GM11168 (cell line): Measurements from ENCODE around the gene ARRDC1.
"Not testable (repeated sequence)": the region's sequence is repeated elsewhere in the genome, so short reads cannot be mapped to it uniquely, and the experiment has no call there.

Experiments used
- in situ Hi-C: fragments of 300-500 bp; cut with MboI; formaldehyde crosslinking; loops from one replicate; pipeline ENCODE4 v1.12.0; 2022; ENCODE audit warnings: low sequenced_read_pairs; ENCODE audit not compliant: unreplicated experiment

Gene ARRDC1

DNA sequence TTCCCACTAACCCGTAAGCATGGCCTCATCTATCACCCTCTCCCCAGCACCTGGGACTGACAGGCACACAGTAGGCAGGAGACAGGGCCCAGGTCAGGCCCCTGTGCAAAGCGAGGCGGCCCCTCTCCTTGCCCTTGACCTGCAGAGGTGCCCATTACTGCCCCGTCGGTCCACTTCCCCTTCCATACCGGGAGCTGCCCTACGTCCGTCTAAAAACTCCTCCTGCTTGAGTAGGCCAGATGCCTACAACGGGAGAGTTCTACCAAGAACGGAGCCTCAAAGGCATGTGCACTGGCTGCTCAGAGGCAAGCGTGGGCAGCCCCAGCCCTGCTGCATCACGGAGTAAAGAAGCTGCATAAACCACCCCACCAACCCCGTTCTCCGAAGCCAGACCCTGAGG lies 22.1 kb upstream of the ARRDC1 start:
- in situ Hi-C loops, result no loop called here

DNA sequence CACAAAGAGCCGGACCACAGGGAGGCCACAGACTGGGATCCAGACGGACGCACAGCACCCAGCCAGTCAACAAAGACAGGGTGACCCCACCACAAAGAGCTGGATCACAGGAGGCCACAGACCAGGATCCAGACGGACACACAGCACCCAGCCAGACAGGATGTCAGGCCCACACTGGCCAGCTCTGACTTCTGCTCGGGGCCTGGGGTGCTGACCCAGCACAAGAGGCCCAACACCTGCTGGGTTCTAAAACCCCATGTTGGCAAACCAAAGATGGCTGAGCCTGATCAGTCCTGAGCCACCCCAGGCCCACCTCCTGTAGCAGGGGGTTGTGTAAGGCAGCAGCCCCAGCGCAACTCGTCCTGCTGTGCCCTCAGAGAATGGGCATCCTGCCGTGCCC lies 21.5 kb upstream of the ARRDC1 start:
- in situ Hi-C loops, result no loop called here

DNA sequence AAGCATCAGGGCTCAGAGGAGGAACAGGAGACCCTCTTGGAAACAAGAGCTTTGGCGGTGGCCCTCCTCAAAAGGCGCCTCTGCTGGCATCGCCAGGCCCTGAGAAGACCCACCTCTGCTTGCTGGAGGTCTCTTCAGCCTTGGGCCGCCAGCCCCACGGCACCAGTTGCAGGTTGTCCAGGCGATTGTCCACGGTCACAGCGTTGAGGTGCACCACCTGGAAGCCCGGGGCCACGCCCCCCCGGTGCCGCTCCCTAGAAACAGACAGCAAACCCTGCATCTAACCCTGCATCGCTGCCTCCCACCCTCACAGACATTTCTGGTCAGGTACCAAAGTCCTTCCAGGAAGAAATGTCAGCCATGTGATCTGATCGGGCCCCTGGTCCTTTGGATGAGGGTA lies 18.6 kb upstream of the ARRDC1 start:
- in situ Hi-C loops, result no loop called here

DNA sequence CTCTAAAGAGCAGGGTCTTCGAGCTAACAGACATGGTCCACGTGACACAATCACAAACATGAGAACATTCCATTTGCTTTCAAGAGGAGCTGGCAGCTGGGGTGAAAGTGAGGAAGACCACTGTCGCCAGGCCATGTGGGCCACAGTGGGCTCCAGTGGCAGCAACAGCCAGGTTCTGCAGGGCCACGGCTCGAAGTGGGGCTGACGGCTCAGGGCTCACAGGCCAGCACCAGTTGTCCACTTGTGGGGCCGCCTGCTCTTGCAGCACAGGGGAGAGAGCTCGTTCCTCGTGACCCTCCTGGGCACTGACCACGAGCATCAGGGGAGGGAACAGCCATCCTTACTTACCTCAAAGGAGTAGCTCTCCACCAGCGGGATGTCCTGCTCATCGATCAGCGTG lies 17.2 kb upstream of the ARRDC1 start:
- in situ Hi-C loops, result no loop called here

DNA sequence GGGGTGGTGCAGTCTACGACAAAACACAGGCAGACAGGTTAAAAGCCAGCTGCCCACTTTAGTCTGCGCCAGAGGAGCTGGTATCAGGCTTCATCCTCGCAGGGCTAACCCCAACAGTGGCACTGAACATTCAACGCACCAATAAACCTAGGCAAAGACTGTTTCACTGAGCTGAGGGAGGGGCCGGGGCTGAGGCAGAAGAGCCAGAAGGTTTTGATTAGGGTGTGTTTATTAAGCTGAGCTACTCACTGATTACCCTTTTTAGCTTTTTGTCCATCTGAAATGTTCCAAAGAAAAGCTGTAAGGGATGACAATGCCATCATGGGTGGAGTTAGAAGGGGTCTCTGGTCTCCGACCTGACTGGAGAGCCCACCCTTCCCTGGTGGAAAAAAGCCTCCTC lies 16.6 kb upstream of the ARRDC1 start:
- in situ Hi-C loops, result no loop called here

DNA sequence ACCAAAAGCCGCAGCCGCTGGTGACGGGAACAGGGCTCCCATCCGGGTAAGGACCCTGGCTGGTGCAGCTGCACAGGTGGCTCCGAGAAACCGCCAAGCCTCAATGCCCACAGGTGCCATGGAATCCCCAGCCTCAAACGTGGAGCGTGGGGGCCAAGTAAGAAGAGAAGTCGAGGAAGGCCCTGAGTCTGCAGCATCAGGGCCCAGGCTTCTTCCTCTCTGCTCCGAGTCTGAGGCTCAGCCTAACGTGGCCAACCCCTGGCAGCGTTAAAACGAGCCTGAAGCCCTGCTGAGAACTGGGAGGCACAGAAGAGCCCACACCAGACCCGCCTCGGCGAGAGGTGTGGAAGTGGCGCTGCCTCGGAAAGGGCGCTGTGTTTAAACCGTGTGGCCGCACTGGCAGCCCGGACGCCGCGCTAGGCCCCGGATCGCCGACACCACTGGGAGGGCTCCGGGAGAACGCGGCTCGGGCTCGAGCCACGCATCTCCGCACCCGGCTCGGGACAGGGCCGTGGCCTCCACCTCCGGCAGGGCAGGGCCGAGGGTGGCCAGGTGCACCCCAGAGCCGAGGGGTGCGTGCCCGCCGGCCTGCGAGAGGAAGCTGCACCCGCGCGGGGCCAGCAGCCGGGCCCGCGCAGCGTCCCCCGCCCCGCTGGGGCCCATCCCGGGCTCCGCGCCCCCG lies 15.9 kb upstream of the ARRDC1 start:
- in situ Hi-C loops, result no loop called here

DNA sequence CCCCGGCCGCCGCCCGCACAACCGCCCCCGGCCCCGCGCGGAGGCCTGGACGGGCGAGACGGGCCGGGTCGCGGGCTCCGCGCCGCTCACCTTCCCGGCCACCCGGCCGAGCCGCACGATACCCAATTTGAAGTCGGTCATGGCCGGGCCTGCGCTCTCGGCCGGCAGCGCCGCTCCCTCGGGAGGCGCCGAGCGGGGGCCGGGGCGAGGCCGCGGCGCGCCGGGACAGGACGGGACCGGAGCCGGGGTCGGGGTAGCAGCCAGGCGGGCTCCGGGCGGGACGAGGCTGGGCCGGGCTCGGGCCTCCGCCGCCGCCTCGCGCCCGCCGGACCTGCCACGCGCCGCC lies 15.4 kb upstream of the ARRDC1 start:
- in situ Hi-C loops, result no loop called here

DNA sequence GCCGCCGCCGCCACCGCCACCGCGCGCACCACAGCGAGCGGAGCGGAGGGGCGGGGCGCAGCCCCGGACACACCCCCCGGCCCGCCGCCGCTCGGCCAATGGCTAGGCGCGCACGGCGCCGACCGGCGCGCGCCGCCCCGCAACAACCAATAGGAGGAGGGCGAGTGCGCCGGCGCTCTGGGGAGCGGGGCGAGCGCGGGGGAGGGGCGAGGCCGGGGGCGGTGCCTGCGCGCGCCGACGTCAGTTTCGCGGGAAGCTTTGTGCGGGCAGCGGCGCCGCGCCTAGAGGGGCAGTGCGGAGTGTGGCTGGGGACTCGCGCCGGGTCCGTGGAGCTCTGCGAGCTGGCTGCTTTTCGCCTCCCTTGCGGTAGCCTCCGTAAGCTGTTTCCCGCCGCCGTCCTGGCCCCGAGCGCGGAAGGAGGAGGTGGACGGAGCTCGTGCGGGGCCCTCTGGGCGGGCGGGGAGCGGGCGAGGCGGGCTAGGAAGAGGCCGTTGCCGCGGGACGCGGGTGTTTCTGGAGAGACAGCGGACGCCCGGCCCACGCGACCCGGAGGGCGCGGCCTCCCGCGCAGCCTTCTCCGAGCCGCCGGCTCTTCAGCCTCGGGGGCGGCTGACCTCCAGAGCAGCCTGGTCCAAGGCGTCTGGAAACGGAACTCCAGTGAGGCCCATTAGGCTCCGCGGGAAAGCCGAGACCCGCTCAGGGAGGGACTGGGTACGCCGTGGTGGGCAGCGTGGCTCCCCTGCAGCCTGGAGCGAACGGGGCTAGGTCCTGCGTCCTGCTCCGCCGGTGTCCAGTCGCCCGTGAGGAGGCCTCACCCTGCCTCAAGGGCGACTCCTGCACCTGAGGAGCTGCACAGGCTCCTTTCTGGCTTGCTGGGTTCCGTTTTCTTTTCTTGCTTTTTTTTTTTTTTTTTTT lies 14.8 kb upstream of the ARRDC1 start, which contains the start of gene ZMYND19:
Gene ZMYND19, minus strand, starts transcription at position 44 of the 915 bp plus-strand sequence. CDS start 249 bp downstream, outside the sequence.
- in situ Hi-C loops, result no loop called here

DNA sequence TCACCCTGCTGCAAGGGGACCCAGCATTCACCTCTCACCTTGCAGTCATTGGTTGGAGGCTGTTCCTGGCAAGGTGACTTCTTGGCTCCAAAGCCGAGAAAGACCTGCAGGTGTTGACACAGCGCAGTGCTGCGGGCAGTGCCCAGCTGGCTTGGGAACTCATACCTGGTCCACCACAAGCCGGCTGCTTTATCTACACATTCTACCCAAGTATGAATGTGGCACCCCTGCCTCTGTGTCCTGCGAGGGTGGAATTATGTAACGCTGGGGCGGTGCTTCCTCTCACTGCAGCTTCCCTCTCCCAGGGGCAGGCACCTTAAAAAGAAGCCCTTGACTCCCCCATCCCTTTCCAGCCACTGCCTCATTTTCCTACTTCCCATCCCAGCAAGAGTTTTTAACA lies 12.7 kb upstream of the ARRDC1 start:
- in situ Hi-C loops, result no loop called here

DNA sequence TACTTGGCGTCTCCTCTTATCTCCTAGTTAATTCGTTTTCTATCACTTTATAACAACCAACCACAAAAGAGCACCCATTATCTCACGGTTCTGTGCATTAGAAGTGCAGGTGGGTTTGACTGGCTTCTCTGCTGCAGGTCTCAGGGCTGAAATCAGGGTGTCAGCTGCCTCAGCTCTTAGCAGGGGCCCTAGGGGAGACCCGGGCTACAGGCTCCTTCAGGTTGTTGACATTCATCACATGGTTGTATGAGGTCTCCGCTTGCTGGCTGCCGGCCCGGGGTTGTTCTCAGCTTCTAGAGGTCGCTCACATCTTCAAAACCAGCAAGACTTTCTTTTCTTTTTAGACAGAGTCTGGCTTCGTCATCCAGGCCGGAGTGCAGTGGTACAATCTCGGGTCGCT lies 12.3 kb upstream of the ARRDC1 start:
- in situ Hi-C loops, result no loop called here

DNA sequence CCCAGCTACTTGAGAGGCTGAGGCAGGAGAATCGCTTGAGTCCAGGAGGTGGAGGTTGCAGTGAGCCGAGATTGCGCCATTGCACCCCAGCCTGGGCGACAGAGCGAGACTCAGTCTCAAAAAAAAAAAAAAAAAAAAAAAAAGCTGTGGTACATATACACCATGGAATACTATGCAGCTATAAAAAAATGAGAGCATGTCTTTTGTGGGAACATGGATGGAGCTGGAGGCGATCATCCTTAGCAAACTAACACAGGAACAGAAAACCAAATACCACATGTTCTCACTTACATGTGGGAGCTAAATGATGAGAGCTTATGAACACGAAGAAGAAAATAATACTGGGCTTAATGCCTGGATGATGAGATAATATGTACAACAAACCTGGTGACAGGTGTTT lies 8.9 kb upstream of the ARRDC1 start:
- in situ Hi-C loops, result not testable (repeated sequence)

DNA sequence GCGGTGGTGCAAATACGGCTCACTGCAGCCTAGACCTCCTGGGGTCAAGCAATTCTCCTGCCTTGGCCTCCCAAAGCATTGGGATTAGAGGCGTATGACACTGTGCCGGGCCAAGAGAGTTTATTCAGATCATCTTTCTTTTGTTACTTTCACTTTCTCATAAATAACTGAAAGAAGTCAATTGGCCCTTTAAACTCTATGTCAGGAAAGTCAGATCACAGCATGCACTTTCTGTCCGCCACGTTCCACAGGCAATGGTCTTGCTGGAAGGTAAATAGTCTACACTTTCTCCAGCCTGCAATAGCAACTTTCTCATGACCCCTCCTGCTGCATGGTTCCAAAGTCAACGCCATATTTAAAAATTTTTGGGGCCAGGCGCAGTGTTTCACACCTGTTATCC lies 6.5 kb upstream of the ARRDC1 start:
- in situ Hi-C loops, result no loop called here

DNA sequence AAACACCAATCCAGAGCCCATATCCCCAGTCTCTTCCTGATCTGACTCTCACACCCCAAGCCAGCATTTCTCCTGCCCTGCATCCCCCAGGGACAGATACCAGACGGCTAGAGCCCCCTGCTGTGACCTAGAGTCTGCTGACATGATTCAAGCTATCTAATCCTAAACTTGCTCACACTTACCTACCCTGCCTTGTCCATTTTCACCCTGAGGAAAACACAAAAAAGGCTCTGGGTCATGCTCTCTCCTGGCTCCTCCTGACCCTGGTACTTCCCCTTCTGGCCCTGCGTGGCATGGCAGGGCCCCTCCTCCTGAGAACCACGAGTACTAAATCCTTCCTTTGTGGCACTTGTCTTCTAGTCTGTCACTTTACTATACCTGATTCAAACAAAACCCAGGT lies 2.8 kb upstream of the ARRDC1 start:
- in situ Hi-C loops, result no loop called here

DNA sequence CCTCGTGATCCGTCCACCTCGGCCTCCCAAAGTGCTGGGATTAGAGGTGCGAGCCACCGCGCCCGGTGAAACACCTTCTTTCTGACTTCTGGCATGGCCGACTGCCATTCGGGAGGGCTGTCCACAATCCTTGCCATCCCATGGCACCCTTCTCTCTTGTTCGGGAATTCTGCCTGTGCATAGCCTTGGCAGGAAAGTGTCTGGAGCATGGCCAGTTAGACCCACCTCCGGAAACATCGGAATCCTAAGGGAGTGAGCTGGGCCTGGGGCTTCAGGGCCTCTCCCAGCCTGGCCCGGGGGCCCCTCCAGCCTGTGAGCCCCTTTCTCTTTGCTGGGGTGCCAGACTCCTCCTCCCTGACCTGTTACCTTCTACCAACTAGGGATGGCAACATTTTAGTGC lies 1.6 kb upstream of the ARRDC1 start:
- in situ Hi-C loops, result no loop called here

DNA sequence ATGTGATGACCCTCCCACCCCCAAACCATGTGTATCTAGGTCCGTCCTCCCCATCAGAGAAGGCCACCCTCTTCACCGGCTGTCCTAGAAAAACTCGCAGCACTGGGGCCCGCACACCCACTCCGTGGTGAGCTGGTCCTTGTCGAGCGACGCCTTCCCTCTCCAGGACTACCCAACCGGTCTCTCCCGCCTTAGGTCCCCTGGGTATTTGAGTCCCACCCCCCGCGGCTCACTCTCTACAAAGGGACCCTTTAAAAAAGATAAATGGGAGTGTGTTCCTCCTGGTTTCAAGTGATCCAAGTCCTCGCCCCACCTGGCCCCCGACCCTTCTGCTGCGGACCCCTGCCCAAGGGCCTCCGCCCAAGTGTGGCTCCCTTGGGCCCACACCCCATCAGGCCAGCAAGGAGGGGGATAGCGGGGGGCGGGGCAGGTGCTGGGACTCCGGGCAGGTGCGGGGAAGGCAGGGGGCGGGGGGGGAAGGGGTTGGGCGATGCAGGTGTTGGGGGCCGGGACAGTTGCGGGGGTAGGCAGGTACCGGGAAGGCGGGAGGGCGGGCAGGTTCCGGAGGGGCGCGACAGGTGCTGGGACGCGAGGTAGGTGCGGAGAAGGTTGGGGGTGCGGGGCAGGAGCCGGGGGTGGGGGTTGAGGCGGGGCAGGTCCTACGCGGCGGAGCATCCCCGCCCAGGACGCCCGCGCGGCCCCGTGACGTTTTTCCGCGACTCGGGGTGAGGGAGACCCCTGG lies 970 bp upstream of the ARRDC1 start:
- in situ Hi-C loops, result no loop called here

DNA sequence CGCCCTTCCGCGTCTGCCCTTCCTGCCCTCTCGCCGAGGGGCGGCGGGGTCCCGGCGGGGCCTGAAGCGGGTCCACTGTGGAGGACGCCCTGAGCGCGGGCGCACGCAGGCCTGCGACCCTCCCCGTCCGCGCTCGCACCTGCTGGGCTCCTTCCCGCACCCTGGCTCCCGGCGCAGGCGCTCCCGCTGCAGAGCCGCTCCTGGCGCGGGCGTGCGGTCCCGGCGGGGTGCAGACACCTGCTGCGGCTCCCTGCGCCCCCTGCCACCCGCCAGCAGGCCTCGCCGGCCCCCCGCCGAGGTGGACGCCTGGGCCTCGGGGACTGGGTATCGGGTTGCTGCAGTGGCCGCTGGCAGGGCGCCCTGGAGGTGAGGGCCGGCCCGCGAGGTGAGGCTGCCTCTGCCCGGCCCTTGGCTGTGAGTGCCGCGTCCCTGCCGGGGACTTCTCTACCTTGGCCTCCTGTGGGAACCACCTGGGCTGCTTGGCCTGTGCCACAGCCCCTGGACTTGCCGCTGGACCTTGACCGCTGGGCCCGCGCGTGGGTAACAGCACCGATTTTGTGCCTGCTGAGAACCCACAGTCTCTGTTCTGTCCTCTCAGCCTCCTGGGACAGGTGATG lies 627 bp downstream of the ARRDC1 start:
- in situ Hi-C loops, result no loop called here

DNA sequence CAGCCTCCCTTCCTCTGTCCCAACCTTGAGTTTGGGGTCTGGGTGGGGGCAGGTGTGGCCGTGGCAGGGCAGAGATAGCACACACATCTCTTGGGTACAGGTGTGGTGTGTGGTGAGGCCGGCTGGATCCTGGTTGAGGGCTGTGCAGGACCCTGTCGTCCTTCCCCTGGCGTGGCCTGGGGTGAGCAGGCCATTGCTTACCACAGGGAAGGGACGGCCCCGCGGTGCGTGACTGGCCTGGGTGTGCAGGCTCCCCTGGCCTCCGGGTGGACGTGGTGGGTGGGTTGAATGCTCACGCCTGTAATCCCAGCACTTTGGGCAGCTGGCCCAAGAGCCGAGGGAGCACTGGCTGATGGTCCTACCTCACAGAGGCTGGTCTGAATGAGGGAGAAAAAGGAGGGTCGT lies 1.2 kb downstream of the ARRDC1 start:
- in situ Hi-C loops, result no loop called here

DNA sequence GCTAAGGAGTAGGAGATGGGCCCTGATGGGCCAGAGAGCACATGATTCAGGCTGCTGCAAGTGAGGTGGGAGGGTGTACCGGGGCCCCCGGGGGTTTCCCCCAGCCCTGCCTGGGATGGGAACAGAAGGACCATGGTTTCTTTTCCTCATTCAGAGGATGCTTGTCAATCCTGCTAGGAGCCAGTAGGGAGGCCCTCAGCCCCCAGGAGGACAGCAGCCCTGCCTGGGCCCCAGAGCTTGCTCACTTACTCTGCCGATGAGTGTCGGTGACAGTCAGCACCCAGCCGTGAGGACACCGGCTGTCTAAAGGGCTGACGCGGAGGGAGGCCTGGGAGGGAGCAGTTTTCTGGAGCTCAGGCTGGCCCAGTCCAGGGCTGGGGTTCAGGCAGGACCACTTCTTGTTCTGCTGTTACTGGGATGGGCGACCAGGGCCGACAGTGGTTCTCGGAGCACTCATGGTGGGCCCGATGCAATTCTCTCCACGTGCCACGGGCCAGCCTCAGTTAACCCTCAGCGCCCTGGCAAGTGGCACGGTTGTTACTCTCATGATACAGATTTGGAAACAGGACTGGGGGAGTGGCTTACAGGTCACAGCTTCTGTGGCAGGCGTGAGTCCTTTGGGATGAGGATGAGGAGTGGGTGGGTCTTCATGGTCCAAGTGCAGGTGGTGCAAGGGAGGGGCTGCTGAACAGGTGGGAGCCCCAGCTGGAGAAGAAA lies 1.8 kb downstream of the ARRDC1 start:
- in situ Hi-C loops, result no loop called here

DNA sequence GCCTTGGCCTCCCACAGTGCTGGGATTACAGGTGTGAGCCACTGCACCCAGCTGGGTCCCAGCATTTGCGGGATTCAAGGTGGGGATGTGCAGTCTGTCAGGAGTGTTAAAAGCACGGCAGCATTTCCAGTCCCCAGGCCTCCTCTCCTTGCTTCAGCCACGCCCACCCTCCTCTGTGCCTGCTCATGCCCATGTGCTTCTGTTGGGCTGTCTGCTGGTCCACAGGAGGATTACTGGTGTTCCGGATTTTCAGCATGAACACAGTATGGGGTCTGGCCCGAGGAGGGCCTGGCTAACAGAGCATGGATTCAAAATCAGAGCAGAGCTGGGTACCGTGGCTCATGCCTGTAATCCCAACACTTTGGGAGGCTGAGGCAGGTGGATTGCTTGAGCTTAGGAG lies 5.5 kb downstream of the ARRDC1 start:
- in situ Hi-C loops, result no loop called here
